ENCODE measurements around the gene SLC25A1. TPM values are rescaled to one million over a fixed set of nuclear protein-coding genes. Genes with fewer than 3 reads are reported as not detected.

The SLC25A1 gene
- total RNA-seq (2022; extraction: Qiagen RNA extraction; ENCODE audit: low read depth): 47.6 to 66.2 TPM (median 61.3 TPM) in 5 replicates

DNA sequence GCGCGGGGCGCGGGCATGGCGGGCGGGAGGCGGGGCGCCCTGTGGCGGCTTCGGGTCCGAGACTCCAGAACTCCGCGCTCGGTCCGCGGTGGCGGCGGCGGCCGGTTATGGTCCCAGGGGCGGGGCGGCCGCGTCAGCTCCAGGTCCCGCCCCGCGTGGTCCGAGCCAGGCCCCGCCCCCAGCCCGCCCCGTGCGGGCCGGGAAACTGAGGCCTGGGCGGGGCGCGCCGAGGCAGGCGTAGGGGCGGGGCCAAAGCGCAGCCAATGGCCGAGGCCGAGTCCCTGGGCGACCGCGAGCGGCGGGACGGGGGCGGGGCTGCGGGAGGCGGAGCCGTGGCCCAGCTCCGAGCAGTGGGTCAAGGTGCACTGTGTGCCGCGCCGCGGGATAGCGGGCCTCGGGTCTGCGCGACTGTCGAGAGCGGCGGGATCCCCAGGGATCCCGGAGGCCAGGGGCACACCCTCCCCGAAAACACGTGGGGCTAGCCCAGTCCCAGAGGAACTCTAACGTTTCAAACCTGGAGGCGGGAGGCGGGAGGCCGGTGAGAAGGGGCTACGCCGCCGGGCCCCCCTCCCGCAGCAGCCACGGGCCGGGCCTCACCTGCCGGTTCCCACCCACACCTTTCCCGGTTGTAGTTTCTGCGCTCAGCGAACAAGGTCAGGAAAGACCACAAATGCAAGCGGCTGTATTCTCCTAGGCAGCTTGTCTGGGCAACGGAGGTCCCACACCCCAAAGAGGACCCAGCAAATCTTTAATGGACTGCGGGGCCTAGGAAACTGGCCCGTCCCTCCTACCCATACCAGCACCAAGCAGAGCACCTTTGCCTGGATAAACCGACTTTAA is at the start of gene SLC25A1:
TSS of gene SLC25A1 (minus strand) at position 80 of the 840 bp plus-strand sequence. CDS start at position 17, 63 bp downstream.

DNA sequence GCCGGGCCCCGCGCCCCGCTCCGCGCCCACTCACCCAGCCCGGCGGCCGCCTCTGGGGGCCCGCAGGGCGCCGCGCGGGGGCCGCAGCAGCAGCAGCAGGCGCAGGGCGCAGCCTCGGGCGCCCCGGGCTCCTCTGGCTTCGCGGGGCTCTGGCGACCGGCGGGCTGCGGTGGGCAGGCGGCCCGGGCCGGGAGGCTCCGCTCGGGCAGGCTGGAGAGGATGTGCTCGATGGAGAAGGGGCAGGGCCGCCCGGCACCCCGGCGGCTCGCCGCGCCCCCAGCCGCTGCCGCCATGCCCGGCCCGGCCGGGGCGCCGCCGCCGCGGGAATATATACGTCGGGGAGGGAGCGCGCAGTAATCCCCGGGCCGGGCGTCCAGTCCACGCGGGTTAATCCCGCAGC is 28.5 kb downstream of the SLC25A1 start, which contains the start of gene GSC2:
TSS of gene GSC2 (minus strand) at position 302 of the 400 bp plus-strand sequence. CDS start at position 293, 9 bp downstream.

DNA sequence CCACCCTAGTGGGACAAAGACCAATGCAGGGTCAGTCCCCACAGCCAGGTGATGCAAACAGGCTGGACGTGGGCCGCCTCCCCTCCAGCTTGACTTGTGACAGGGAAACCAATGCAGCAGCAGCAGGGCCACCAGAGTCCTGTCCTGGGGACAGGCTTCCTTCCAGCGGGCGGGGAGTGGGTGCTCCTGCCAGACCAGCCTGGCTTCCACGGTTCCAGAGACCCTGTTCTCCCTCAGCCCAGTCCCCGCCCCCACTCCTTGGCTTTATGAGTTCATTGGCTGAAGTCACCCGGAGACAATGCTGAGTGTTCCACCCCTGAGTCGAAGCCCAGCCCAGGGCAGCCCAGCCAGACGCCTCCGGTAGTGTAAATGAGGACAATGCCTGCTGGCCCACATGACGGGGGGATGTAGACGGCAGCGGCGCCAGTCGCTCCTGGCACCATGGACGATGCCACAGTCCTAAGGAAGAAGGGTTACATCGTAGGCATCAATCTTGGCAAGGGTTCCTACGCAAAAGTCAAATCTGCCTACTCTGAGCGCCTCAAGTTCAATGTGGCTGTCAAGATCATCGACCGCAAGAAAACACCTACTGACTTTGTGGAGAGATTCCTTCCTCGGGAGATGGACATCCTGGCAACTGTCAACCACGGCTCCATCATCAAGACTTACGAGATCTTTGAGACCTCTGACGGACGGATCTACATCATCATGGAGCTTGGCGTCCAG is 47.4 kb downstream of the SLC25A1 start, which contains the start of gene TSSK2:
TSS of gene TSSK2 (plus strand) at position 350 of the 726 bp plus-strand sequence. CDS start at position 442, 92 bp downstream.

Other genes with a start within 250 kb of the SLC25A1 start
- 0.41 to 1.2 TPM (median 0.84 TPM) in 5 replicates for gene PRODH, start 242.4 kb downstream of the SLC25A1 start, total RNA-seq (2022; extraction: Qiagen RNA extraction; ENCODE audit: low read depth)
- 14.9 to 23.0 TPM (median 18.9 TPM) in 5 replicates for gene DGCR2, start 56.3 kb downstream of the SLC25A1 start, total RNA-seq (2022; extraction: Qiagen RNA extraction; ENCODE audit: low read depth)
- gene TSSK2, start 47.4 kb downstream of the SLC25A1 start, total RNA-seq (2022; extraction: Qiagen RNA extraction; ENCODE audit: low read depth): not detected in 5 replicates
- 9.7 to 13.3 TPM (median 11.6 TPM) in 5 replicates for gene ESS2, start 34.1 kb downstream of the SLC25A1 start, total RNA-seq (2022; extraction: Qiagen RNA extraction; ENCODE audit: low read depth)
- 0.09 TPM in 1 of 5 replicates, not detected in the others for gene GSC2, start 28.4 kb downstream of the SLC25A1 start, total RNA-seq (2022; extraction: Qiagen RNA extraction; ENCODE audit: low read depth)
- 4.4 to 5.3 TPM (median 4.5 TPM) in 5 replicates for gene CLTCL1, start 113.0 kb upstream of the SLC25A1 start, total RNA-seq (2022; extraction: Qiagen RNA extraction; ENCODE audit: low read depth)